CD14-positive monocyte (primary cell): Measurements from ENCODE around the gene FBXW7. TPM values are rescaled to one million over a fixed set of nuclear protein-coding genes. Genes with fewer than 3 reads are reported as not detected.

Experiments used
- DNase-seq, 3 donors: peaks; one replicate each; pipeline ENCODE4 v3.0.0-alpha.2; 2011 to 2022
- H2AFZ ChIP-seq: 2 replicates; pipeline ENCODE4 v1.6.0; 2012; ENCODE audit warnings: mild to moderate bottlenecking, low read depth, low read length, inconsistent platforms; ENCODE audit not compliant: insufficient read depth, poor library complexity, severe bottlenecking
- H3K27ac ChIP-seq, 2 donors: 1 replicate in 1 of 2; 2 replicates in 1 of 2; pipeline ENCODE4 v1.5.1; 2012 to 2013; ENCODE audit warnings: low read length in 2 of 2, control low read depth in 1 of 2, inconsistent platforms in 1 of 2, low read depth in 1 of 2, mild to moderate bottlenecking in 1 of 2
- H3K27me3 ChIP-seq, 2 donors: one replicate each; pipeline versions ENCODE4 v1.6.0 to v1.6.1; 2011 to 2013; ENCODE audit warnings: low read length in 2 of 2; ENCODE audit not compliant: control insufficient read depth in 2 of 2, insufficient read depth in 2 of 2
- H3K36me3 ChIP-seq, 2 donors: replicated peaks in 1 of 2; 1 replicate in 1 of 2; 2 replicates in 1 of 2; pipeline versions ENCODE4 v1.5.1 to v1.6.1; 2012 to 2013; ENCODE audit warnings: low read length in 2 of 2, control low read depth in 1 of 2, inconsistent platforms in 1 of 2, mild to moderate bottlenecking in 1 of 2; ENCODE audit not compliant: insufficient read depth in 2 of 2, control insufficient read depth in 1 of 2
- H3K4me1 ChIP-seq, 2 donors: 1 replicate in 1 of 2; 2 replicates in 1 of 2; pipeline versions ENCODE4 v1.5.1 to v1.6.1; 2012 to 2013; ENCODE audit warnings: low read length in 2 of 2, control low read depth in 1 of 2, inconsistent platforms in 1 of 2, mild to moderate bottlenecking in 1 of 2, moderate library complexity in 1 of 2; ENCODE audit not compliant: insufficient read depth in 2 of 2, control insufficient read depth in 1 of 2
- H3K4me2 ChIP-seq: replicated peaks from 2 replicates; pipeline ENCODE3; 2012; ENCODE audit warnings: low read length, moderate library complexity, mild to moderate bottlenecking; ENCODE audit not compliant: poor library complexity, severe bottlenecking; ENCODE audit errors: extremely low read depth
- H3K4me3 ChIP-seq, 3 experiments: fragments of 200-600 bp in 1 of 3; sonication (generic) in 1 of 3; replicated peaks in 1 of 3; 1 replicate in 2 of 3; 2 replicates in 1 of 3; pipeline ENCODE4 v1.5.1; 2011 to 2013; ENCODE audit warnings: low read length in 3 of 3, mild to moderate bottlenecking in 3 of 3, control low read depth in 2 of 3, low read depth in 2 of 3, inconsistent platforms in 1 of 3, moderate library complexity in 1 of 3
- H3K79me2 ChIP-seq: 2 replicates; pipeline ENCODE4 v1.6.0; 2012; ENCODE audit warnings: mild to moderate bottlenecking, control low read depth, inconsistent platforms, low read length, moderate library complexity; ENCODE audit not compliant: insufficient read depth
- H3K9ac ChIP-seq: 2 replicates; pipeline ENCODE4 v1.6.0; 2017; ENCODE audit warnings: low read length, mild to moderate bottlenecking; ENCODE audit not compliant: insufficient read depth, poor library complexity, severe bottlenecking
- H3K9me3 ChIP-seq, 2 donors: replicated peaks in 1 of 2; 1 replicate in 1 of 2; 2 replicates in 1 of 2; pipeline versions ENCODE4 v1.5.1 to v1.6.1; 2012 to 2013; ENCODE audit warnings: low read length in 2 of 2, control low read depth in 1 of 2; ENCODE audit not compliant: control insufficient read depth in 1 of 2, insufficient read depth in 1 of 2
- H4K20me1 ChIP-seq: 2 replicates; pipeline ENCODE4 v1.6.0; 2012; ENCODE audit warnings: mild to moderate bottlenecking, low read length, control low read depth, moderate library complexity; ENCODE audit not compliant: insufficient read depth
- H3K27ac Mint-ChIP-seq, 7 donors: one replicate each; pipeline ENCODE4 v1.8.0; 2020; ENCODE audit warnings: mild to moderate bottlenecking in 7 of 7, mixed read lengths in 7 of 7, moderate library complexity in 6 of 7, inconsistent platforms in 2 of 7
- H3K27me3 Mint-ChIP-seq, 3 donors: one replicate each; pipeline ENCODE4 v1.8.0; 2021 to 2022; ENCODE audit warnings: low read depth in 3 of 3, mild to moderate bottlenecking in 3 of 3, mixed read lengths in 3 of 3, moderate library complexity in 3 of 3, inconsistent platforms in 1 of 3
- H3K36me3 Mint-ChIP-seq, 2 donors: one replicate each; pipeline ENCODE4 v1.8.0; 2020; ENCODE audit warnings: mixed read lengths in 2 of 2, inconsistent platforms in 1 of 2, mild to moderate bottlenecking in 1 of 2
- H3K4me1 Mint-ChIP-seq: one replicate; pipeline ENCODE4 v1.8.0; 2020; ENCODE audit warnings: mild to moderate bottlenecking, mixed read lengths
- H3K4me3 Mint-ChIP-seq, 2 donors: one replicate each; pipeline ENCODE4 v1.8.0; 2020; ENCODE audit warnings: mild to moderate bottlenecking in 2 of 2, mixed read lengths in 2 of 2, moderate library complexity in 1 of 2
- H3K9me3 Mint-ChIP-seq, 7 donors: one replicate each; pipeline ENCODE4 v1.8.0; 2020 to 2022; ENCODE audit warnings: mixed read lengths in 7 of 7, mild to moderate bottlenecking in 6 of 7, moderate library complexity in 6 of 7, inconsistent platforms in 2 of 7
- CTCF ChIP-seq: fragments of 200-600 bp; IDR thresholded peaks from one replicate; pipeline ENCODE4 v1.8.0; 2022; ENCODE audit warnings: antibody characterized with exemption, mild to moderate bottlenecking
- WGBS: methylation state at CpG from one replicate; pipeline ENCODE4 v1.1.5; 2013; ENCODE audit warnings: missing lambda C conversion rate; ENCODE audit not compliant: insufficient coverage; 5-methylcytosine and 5-hydroxymethylcytosine counted together
- intact Hi-C, 2 donors: fragments of 100-400 bp; cut with micrococcal nuclease; formaldehyde crosslinking; loops; one replicate each; pipeline versions ENCODE4 v1.15.0 to v1.15.1; 2023
- polyA plus RNA-seq, 3 donors: library from polyadenylated mRNA; depleted of rRNA in 1 of 3; unstranded in 2 of 3; stranded (reverse) in 1 of 3; fragments of 300-500 nt in 2 of 3; fragments of >200 nt in 1 of 3; fragmentation: Illumina TruSeq in 2 of 3; gene quantifications; 1 replicate in 2 of 3; 2 replicates in 1 of 3; pipeline ENCODE4 v1.2.3, GENCODE V29; 2012 to 2021
- small RNA-seq: library from RNA; depleted of rRNA; stranded (forward); fragments of <200 nt; gene quantifications from one replicate; pipeline ENCODE3, GENCODE V24; 2012; ENCODE audit warnings: low read depth; ENCODE audit not compliant: insufficient read length

The FBXW7 gene
- polyA plus RNA-seq, 3 donors: 25.1 to 44.9 (median 35.6) TPM

- H3K36me3 Mint-ChIP-seq: no peaks in the 10 kb centered on the region
- Histone ChIP-seq H3K27me3 (no peaks in the 10 kb centered on the region), H2AFZ (no peak overlapping the region), H3K4me3 (no peak overlapping the region), H3K4me1 (no peaks in the 10 kb centered on the region), H3K27ac (no peak overlapping the region), H3K9me3 (no peaks in the 10 kb centered on the region), H3K9ac (no peak overlapping the region), H3K79me2 (no peaks in the 10 kb centered on the region), H3K36me3 (no peaks in the 10 kb centered on the region), H3K4me2 (no peak overlapping the region), H4K20me1 (no peaks in the 10 kb centered on the region)
- H3K4me1 Mint-ChIP-seq: no peaks in the 10 kb centered on the region
- H3K27me3 Mint-ChIP-seq: peaks cover 0 to 4% (median 2%) of the 10 kb centered on the region in 3 donors
- peaks cover 0 to 2% (median 0%) of the 10 kb centered on the region in 7 donors for H3K9me3 Mint-ChIP-seq
- DNase-seq: no peak
- no peak for TF ChIP-seq CTCF
- no peak overlapping the region for H3K27ac Mint-ChIP-seq
- intact Hi-C loops: no loop called here
- WGBS: no CpG with 5 or more reads among the region's 1 CpG
- no peak overlapping the region for H3K4me3 Mint-ChIP-seq
These were observed 262.5 kb downstream of the FBXW7 start for GRCh38 chr4:152273343-152273742.

Small RNAs within 50 kb of the gene (small RNA-seq; reads per million reads assigned to genes)
- not detected for gene MIR3140

Other genes starting within 250 kb of the FBXW7 start
- gene TMEM154, start 143.9 kb upstream of the FBXW7 start, polyA plus RNA-seq: 100 to 1,000 TPM in 2 of 3 donors, 10 to 100 TPM in 1; 24.7 to 157 (median 117) TPM
- under 1 TPM; 0.05 to 0.08 (median 0.07) TPM for gene TIGD4, start 243.6 kb upstream of the FBXW7 start, polyA plus RNA-seq
- gene ARFIP1, start 243.9 kb upstream of the FBXW7 start, polyA plus RNA-seq: 10 to 100 TPM; 11.7 to 28.4 (median 27.2) TPM